Uterus (tissue), 4 donors: ENCODE measurements around the gene RGL4. TPM values are rescaled to one million over a fixed set of nuclear protein-coding genes. Genes with fewer than 3 reads are reported as not detected.

Experiments used
- DNase-seq, 2 donors: peaks; one replicate each; pipeline ENCODE4 v3.0.0-alpha.2; 2019 to 2020
- H3K27ac ChIP-seq, 2 donors: fragments of 200-600 bp; sonication (generic); 1 replicate in 1 of 2; 2 replicates in 1 of 2; pipeline ENCODE4 v1.5.1; 2016 to 2018
- H3K27me3 ChIP-seq, 2 donors: fragments of 200-600 bp; sonication (generic); one replicate each; pipeline ENCODE4 v1.5.1; 2018 to 2019; ENCODE audit warnings: control low read depth in 1 of 2
- H3K36me3 ChIP-seq, 2 donors: fragments of 200-600 bp; sonication (generic); one replicate each; pipeline ENCODE4 v1.5.1; 2019; ENCODE audit warnings: control low read depth in 1 of 2
- H3K4me1 ChIP-seq, 2 donors: fragments of 200-600 bp; sonication (generic); one replicate each; pipeline ENCODE4 v1.5.1; 2018 to 2019; ENCODE audit warnings: control low read depth in 1 of 2
- H3K4me3 ChIP-seq, 2 donors: fragments of 200-600 bp; sonication (generic); 1 replicate in 1 of 2; 2 replicates in 1 of 2; pipeline ENCODE4 v1.5.1; 2018 to 2019; ENCODE audit warnings: mild to moderate bottlenecking in 1 of 2
- H3K9me3 ChIP-seq, 2 donors: fragments of 200-600 bp; sonication (generic); one replicate each; pipeline ENCODE4 v1.5.1; 2019; ENCODE audit warnings: control low read depth in 1 of 2
- POLR2A ChIP-seq, 2 donors: fragments of 450-650 bp; IDR thresholded peaks; one replicate each; pipeline ENCODE4 v1.6.1; 2016; ENCODE audit warnings: antibody characterized with exemption in 2 of 2, mild to moderate bottlenecking in 1 of 2, moderate library complexity in 1 of 2
- intact Hi-C: fragments of 100-400 bp; cut with DNase I; formaldehyde crosslinking; loops from one replicate; pipeline ENCODE4 v1.15.1; 2023; ENCODE audit warnings: low total_unique reads
- total RNA-seq, 4 donors: library from RNA; depleted of rRNA in 3 of 4; stranded (reverse); fragments of >200 nt in 3 of 4; gene quantifications; one replicate each; pipeline versions ENCODE4 v1.1.0 to v1.2.4, GENCODE V29; 2014 to 2023
- TF ChIP-seq, protein P1 (sequence below), 4 experiments: fragments of 200-600 bp in 2 of 4; fragments of 450-650 bp in 2 of 4; sonication (generic) in 2 of 4; IDR thresholded peaks; one replicate each; pipeline ENCODE4 v1.5.1; 2016 to 2019; ENCODE audit warnings: antibody characterized with exemption in 4 of 4, mild to moderate bottlenecking in 2 of 4, moderate library complexity in 1 of 4
- donor health status: DM: yes; HTN: yes; CAD: no.

The RGL4 gene
- total RNA-seq, 4 donors from 2014 or later: 0.21 TPM; not detected in 3

- no peak overlapping the region for H3K27ac ChIP-seq
- H3K4me3 ChIP-seq: no peak overlapping the region
- intact Hi-C loops: no loop called here
- no peaks in the 10 kb centered on the region for H3K4me1 ChIP-seq
- H3K27me3 ChIP-seq: no peaks in the 10 kb centered on the region
- no peaks in the 10 kb centered on the region for H3K9me3 ChIP-seq
- no peak for DNase-seq
- no peaks in the 10 kb centered on the region for H3K36me3 ChIP-seq
- TF ChIP-seq POLR2A (IDR thresholded peaks at IDR 0.05): no peak
- TF ChIP-seq, protein P1, sequence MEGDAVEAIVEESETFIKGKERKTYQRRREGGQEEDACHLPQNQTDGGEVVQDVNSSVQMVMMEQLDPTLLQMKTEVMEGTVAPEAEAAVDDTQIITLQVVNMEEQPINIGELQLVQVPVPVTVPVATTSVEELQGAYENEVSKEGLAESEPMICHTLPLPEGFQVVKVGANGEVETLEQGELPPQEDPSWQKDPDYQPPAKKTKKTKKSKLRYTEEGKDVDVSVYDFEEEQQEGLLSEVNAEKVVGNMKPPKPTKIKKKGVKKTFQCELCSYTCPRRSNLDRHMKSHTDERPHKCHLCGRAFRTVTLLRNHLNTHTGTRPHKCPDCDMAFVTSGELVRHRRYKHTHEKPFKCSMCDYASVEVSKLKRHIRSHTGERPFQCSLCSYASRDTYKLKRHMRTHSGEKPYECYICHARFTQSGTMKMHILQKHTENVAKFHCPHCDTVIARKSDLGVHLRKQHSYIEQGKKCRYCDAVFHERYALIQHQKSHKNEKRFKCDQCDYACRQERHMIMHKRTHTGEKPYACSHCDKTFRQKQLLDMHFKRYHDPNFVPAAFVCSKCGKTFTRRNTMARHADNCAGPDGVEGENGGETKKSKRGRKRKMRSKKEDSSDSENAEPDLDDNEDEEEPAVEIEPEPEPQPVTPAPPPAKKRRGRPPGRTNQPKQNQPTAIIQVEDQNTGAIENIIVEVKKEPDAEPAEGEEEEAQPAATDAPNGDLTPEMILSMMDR (IDR thresholded peaks at IDR 0.05): no peak
These were observed 3.3 kb downstream of the RGL4 start for GRCh38 chr22:23693979-23694680.

GRCh38 chr22:23695141-23695540 is 4.3 kb downstream of the RGL4 start:
- Histone ChIP-seq H3K4me1 (no peaks in the 10 kb centered on the region), H3K27ac (no peak overlapping the region), H3K36me3 (no peaks in the 10 kb centered on the region), H3K9me3 (no peaks in the 10 kb centered on the region), H3K4me3 (no peak overlapping the region), H3K27me3 (no peaks in the 10 kb centered on the region)
- no peak for DNase-seq
- TF ChIP-seq, protein P1 (IDR thresholded peaks at IDR 0.05): no peak
- no peak for TF ChIP-seq POLR2A (IDR thresholded peaks at IDR 0.05)
- intact Hi-C loops: no loop called here

DNA sequence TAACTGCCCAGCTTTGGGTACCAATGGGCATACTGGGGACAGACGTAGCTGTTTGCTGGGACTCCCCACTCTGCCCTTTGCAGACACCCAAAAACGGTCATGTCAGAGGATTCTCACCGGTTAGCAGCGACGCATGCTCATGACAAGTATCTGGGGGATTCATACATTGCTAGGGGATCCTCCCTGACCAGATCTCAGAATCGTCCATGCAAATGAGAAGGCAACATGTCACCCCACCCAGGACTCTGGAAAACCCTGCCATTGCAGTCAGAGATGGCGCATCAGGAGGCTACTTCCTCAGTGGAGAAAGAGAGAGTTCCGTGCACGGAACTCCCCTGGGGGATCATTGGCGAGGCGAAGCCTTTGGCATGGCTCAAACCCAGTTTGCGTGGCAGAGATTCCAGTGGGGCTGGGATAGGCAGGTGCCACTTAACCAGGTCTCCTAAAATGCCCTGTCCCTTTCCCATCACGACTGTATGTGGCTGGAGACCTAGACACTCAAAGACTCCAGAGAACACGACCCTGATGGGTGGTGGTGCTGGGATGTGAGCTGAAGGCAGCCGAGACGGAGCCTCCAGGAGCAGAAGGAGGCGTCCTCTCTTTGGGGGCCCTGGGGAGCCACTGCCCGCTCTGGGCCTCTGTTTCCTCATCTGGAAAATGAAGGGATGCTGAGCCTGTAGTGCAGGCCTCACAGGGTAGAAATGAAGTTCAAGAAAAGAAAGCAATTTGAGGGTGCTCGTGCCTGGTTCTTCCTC is 4.9 kb downstream of the RGL4 start:
- Histone ChIP-seq H3K4me1 (no peaks in the 10 kb centered on the region), H3K9me3 (no peaks in the 10 kb centered on the region), H3K36me3 (no peaks in the 10 kb centered on the region), H3K27ac (no peak overlapping the region), H3K27me3 (no peaks in the 10 kb centered on the region), H3K4me3 (no peak overlapping the region)
- intact Hi-C loops: no loop called here
- no peak for TF ChIP-seq POLR2A (IDR thresholded peaks at IDR 0.05)
- TF ChIP-seq, protein P1 (IDR thresholded peaks at IDR 0.05): no peak
- DNase-seq: no peak

DNA sequence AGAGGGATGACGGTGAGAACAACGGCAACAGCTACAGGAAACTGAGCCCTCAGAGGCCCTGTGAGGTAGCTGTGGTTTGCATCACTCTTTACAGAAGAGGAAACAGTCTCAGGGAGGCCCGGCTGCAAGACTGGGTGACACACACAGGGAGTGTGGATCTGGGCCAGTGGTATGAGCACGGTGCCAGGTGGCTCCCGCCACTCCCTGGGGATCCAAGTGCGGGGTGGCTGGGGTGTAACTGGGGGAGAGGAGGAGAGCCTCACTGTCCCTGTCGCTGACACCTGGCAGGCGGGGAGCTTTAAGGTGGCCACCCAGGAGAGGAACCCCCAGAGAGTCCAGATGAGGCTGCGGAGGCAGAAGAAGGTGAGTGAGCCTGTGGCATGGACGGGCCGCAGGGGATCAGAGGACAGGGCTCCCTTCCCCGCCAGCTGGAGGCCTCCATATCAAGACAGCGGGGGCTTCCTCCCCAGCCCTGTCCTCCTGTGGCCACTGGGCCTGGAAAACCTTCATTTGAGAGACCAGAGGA is 5.6 kb downstream of the RGL4 start:
- no peak overlapping the region for H3K27ac ChIP-seq
- no peaks in the 10 kb centered on the region for H3K4me1 ChIP-seq
- no peaks in the 10 kb centered on the region for H3K9me3 ChIP-seq
- TF ChIP-seq POLR2A (IDR thresholded peaks at IDR 0.05): no peak
- TF ChIP-seq, protein P1 (IDR thresholded peaks at IDR 0.05): no peak
- no peaks in the 10 kb centered on the region for H3K27me3 ChIP-seq
- no peak overlapping the region for H3K4me3 ChIP-seq
- intact Hi-C loops: no loop called here
- H3K36me3 ChIP-seq: no peaks in the 10 kb centered on the region
- DNase-seq: no peak
